BLaER1 (cell line): ENCODE measurements around the gene CLDN15.
"Not testable (repeated sequence)": the region's sequence is repeated elsewhere in the genome, so short reads cannot be mapped to it uniquely, and the experiment has no call there.

Experiments
- H3K27ac ChIP-seq: shearing (Covaris generic); formaldehyde crosslinking; 2 replicates; pipeline ENCODE4 v1.8.1; 2022
- H3K27me3 ChIP-seq: shearing (Covaris generic); formaldehyde crosslinking; 2 replicates; pipeline ENCODE4 v1.8.1; 2022
- H3K36me3 ChIP-seq: shearing (Covaris generic); formaldehyde crosslinking; 2 replicates; pipeline ENCODE4 v1.8.1; 2022
- H3K4me1 ChIP-seq: shearing (Covaris generic); formaldehyde crosslinking; 2 replicates; pipeline ENCODE4 v1.8.1; 2022
- H3K4me2 ChIP-seq: shearing (Covaris generic); formaldehyde crosslinking; 2 replicates; pipeline ENCODE4 v1.8.1; 2022
- H3K4me3 ChIP-seq: shearing (Covaris generic); formaldehyde crosslinking; 2 replicates; pipeline ENCODE4 v1.8.1; 2022
- H3K9ac ChIP-seq: shearing (Covaris generic); formaldehyde crosslinking; 2 replicates; pipeline ENCODE4 v1.8.1; 2022
- H3K9me3 ChIP-seq: shearing (Covaris generic); formaldehyde crosslinking; 2 replicates; pipeline ENCODE4 v1.8.1; 2022
- H4K20me1 ChIP-seq: shearing (Covaris generic); formaldehyde crosslinking; 2 replicates; pipeline ENCODE4 v1.8.1; 2022
- Cebpa-rat ChIP-seq: shearing (Covaris generic); IDR thresholded peaks from 2 replicates; pipeline ENCODE4 v1.8.1; 2022

Gene CLDN15

DNA sequence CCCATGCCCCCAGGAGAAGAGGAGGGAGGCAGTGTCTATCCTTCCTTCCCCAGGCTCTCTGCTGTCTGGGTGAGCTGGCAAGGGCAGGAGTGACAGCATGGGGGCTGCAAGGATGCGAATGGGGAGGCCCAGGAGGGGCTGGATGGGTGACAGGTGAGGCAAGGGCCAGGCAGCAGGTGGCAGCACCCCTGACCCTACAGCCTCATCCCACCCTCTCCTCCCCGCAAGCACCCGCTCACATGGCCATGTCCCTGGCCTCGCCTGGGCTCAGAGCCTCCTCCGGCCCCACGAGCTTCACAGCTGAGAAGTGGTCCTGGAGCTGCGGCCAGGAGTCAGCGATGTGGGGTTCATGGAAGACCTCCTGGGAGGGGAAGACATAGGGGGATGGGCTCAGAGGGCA, 25.6 kb downstream of the CLDN15 start:
- Histone ChIP-seq H3K4me2 (no peak overlapping the region), H3K36me3 (peaks cover 78% of the 10 kb centered on the region), H3K27me3 (no peaks in the 10 kb centered on the region), H3K27ac (no peak overlapping the region), H3K4me3 (no peak overlapping the region), H4K20me1 (no peaks in the 10 kb centered on the region), H3K9ac (no peak overlapping the region), H3K4me1 (peaks cover 24% of the 10 kb centered on the region), H3K9me3 (no peaks in the 10 kb centered on the region)
- no peak for TF ChIP-seq Cebpa-rat

- TF ChIP-seq Cebpa-rat = no peak
- Histone ChIP-seq H3K9me3 (no peaks in the 10 kb centered on the region), H4K20me1 (no peaks in the 10 kb centered on the region), H3K4me1 (peaks cover 19% of the 10 kb centered on the region), H3K27me3 (no peaks in the 10 kb centered on the region), H3K36me3 (peaks cover 81% of the 10 kb centered on the region), H3K27ac (no peak overlapping the region), H3K4me2 (no peak overlapping the region), H3K9ac (no peak overlapping the region), H3K4me3 (no peak overlapping the region)
Measured at GRCh38 chr7:101211501-101211900, 26.1 kb downstream of the CLDN15 start.

DNA sequence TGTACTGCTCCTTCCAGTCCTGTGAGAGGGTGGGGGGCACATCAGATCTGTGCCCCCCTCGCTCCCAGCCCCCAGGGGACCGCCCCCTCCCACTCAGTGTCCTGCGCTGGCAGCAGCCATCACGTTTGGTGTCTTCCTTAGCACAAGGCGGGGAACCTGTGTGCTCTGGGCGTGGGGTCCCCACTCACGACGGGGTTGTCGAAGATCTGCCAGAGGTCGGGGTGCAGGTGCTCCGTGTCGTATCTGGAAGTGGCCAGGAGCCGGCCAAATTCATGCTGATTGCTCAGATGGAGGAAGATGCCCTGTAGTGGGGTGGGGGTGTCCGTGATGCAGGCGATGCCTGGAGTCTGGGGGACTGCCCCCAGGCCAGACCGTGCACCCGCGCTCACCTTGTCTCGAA, 27.5 kb downstream of the CLDN15 start:
- no peak for TF ChIP-seq Cebpa-rat
- no peaks in the 10 kb centered on the region for H3K9me3 ChIP-seq
- H3K4me1 ChIP-seq = peaks cover 17% of the 10 kb centered on the region
- no peak overlapping the region for H3K4me2 ChIP-seq
- H3K4me3 ChIP-seq = no peak overlapping the region
- H3K27me3 ChIP-seq = no peaks in the 10 kb centered on the region
- peaks cover 80% of the 10 kb centered on the region for H3K36me3 ChIP-seq
- no peaks in the 10 kb centered on the region for H4K20me1 ChIP-seq
- no peak overlapping the region for H3K27ac ChIP-seq
- H3K9ac ChIP-seq = no peak overlapping the region

DNA sequence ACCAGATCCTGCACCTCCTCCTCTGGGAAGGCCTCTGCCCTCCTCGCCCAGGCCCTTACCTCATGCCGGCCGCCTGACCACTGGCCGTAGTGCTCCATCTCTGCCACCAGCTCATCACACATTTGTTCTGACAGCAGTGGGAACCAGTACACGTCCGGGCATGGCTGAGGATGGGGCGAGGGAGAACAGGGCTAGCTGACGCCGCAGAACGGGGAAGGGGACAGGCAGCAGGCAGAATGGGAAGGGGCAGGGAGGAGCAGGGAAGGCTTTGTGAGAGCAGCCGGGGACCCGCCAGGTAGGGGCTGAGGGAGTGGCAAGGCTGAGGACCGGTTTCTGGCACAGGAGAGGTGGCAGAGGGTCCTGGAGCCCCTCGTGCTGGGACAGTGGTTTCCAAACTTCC, 28.8 kb downstream of the CLDN15 start:
- Histone ChIP-seq H3K4me1 (peaks cover 18% of the 10 kb centered on the region), H3K4me3 (no peak overlapping the region), H4K20me1 (no peaks in the 10 kb centered on the region), H3K27ac (no peak overlapping the region), H3K4me2 (no peak overlapping the region), H3K9ac (no peak overlapping the region), H3K36me3 (peaks cover 68% of the 10 kb centered on the region), H3K27me3 (peaks cover 1% of the 10 kb centered on the region; the same call in 1 of the 2 replicates), H3K9me3 (no peaks in the 10 kb centered on the region)
- TF ChIP-seq Cebpa-rat = no peak

- H3K4me1 ChIP-seq = peaks cover 30% of the 10 kb centered on the region
- H3K4me3 ChIP-seq = no peak overlapping the region
- H3K9ac ChIP-seq = no peak overlapping the region
- no peak overlapping the region for H3K27ac ChIP-seq
- no peak for TF ChIP-seq Cebpa-rat
- H4K20me1 ChIP-seq = no peaks in the 10 kb centered on the region
- H3K27me3 ChIP-seq = peaks cover 14% of the 10 kb centered on the region
- no peak overlapping the region for H3K4me2 ChIP-seq
- peaks cover 60% of the 10 kb centered on the region for H3K36me3 ChIP-seq
- no peaks in the 10 kb centered on the region for H3K9me3 ChIP-seq
Measured at GRCh38 chr7:101207459-101207858, 30.1 kb downstream of the CLDN15 start.

DNA sequence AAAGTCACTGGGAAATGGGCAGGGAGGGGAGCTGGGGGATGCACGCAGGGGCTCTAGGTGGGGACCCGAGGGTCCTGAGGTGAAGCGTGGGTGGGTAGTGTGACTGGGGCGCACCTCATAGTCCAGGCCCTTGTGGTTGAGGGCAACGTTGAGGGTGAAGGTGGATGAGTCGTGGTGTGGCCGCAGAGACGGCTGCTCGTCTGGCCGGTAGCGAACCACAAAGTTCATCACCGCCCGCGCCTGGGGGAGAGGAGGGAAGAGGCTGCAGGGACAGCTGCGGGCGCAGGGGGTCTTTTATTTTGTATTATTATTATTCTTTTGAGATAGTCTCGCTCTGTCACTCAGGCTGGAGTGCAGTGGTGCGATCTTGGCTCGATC, 30.9 kb downstream of the CLDN15 start:
- Histone ChIP-seq H3K27me3 (peaks cover 23% of the 10 kb centered on the region), H3K27ac (no peak overlapping the region), H3K4me3 (no peak overlapping the region), H4K20me1 (no peaks in the 10 kb centered on the region), H3K4me1 (peaks cover 30% of the 10 kb centered on the region), H3K9me3 (no peaks in the 10 kb centered on the region), H3K4me2 (no peak overlapping the region), H3K36me3 (peaks cover 52% of the 10 kb centered on the region), H3K9ac (no peak overlapping the region)
- no peak for TF ChIP-seq Cebpa-rat

- peaks cover 30% of the 10 kb centered on the region for H3K4me1 ChIP-seq
- H3K4me2 ChIP-seq = no peak overlapping the region
- H3K36me3 ChIP-seq = peaks cover 47% of the 10 kb centered on the region
- no peaks in the 10 kb centered on the region for H3K9me3 ChIP-seq
- H3K27me3 ChIP-seq = peaks cover 28% of the 10 kb centered on the region
- H3K27ac ChIP-seq = no peak overlapping the region
- H3K4me3 ChIP-seq = no peak overlapping the region
- H4K20me1 ChIP-seq = no peaks in the 10 kb centered on the region
- no peak overlapping the region for H3K9ac ChIP-seq
- TF ChIP-seq Cebpa-rat = no peak
Measured at GRCh38 chr7:101205901-101206664, 31.5 kb downstream of the CLDN15 start.

- Histone ChIP-seq H3K27me3 (peaks cover 43% of the 10 kb centered on the region), H3K4me1 (peaks cover 30% of the 10 kb centered on the region), H3K36me3 (peaks cover 29% of the 10 kb centered on the region), H3K4me2 (peak overlapping the region; percentile 78)
- H3K9me3 ChIP-seq, H4K20me1 ChIP-seq, H3K27ac ChIP-seq, H3K4me3 ChIP-seq, H3K9ac ChIP-seq: not testable (repeated sequence)
Measured at GRCh38 chr7:101203740-101204738, 33.6 kb downstream of the CLDN15 start.

DNA sequence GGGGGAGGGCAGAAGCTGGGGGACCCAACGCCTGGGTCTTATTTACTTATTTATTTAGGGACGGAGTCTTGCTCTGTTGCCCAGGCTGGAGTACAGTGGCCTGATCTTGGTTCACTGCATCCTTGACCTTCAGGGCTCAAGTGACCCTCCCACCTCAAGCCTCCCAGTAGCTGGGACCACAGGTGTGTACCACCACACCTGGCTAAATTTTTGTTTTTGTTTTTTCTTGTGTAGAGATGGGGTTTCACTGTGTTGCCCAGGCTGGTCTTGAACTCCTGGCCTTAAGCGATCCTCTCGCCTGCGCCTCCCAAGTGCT, 35.0 kb downstream of the CLDN15 start:
- H3K36me3 ChIP-seq = peaks cover 16% of the 10 kb centered on the region
- no peaks in the 10 kb centered on the region for H4K20me1 ChIP-seq
- peaks cover 35% of the 10 kb centered on the region for H3K4me1 ChIP-seq
- H3K4me2 ChIP-seq = peak overlapping the region; percentile 78
- H3K9ac ChIP-seq = no peak overlapping the region
- no peak overlapping the region for H3K4me3 ChIP-seq
- TF ChIP-seq Cebpa-rat = no peak
- H3K27ac ChIP-seq = no peak overlapping the region
- H3K9me3 ChIP-seq = no peaks in the 10 kb centered on the region
- H3K27me3 ChIP-seq = peaks cover 43% of the 10 kb centered on the region
